ENCODE data around the gene VPREB1.
"Not testable (repeated sequence)": the region's sequence is repeated elsewhere in the genome, so short reads cannot be mapped to it uniquely, and the experiment has no call there.

DNA sequence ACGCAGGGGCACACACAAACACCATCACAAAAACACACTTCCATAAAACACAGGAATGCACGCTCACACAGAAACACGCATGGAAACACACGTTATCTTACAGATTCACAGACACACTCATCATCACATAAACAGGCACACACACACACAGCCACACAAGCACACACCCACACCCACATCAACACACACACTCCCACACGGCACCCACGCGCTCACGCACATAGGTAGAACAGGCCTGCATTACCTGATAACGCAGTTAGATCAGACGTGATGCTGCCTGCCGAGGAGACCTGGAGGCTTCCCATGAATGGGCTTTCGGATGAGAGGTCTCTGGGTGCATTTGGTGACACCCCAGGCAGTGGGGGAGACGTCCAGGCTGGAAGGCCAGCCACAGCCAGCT is 11.5 kb downstream of the VPREB1 start:
- TF ChIP-seq POLR2A (IDR thresholded peaks at IDR 0.05; ENCODE audit: borderline replicate concordance, extremely low read depth, insufficient read depth, insufficient read length); RAD21 (IDR thresholded peaks at IDR 0.05; ENCODE audit: low read depth); EZH2phosphoT487 (IDR thresholded peaks at IDR 0.05; ENCODE audit: borderline replicate concordance); TCF7L2 (IDR thresholded peaks at IDR 0.05; ENCODE audit: borderline replicate concordance, extremely low read depth, insufficient read depth, insufficient read length); POLR2AphosphoS5 (IDR thresholded peaks at IDR 0.05; ENCODE audit: low read depth, low read length); YY1 (IDR thresholded peaks at IDR 0.05; ENCODE audit: extremely low read depth, insufficient replicate concordance, low read depth, low read length); EZH2 (IDR thresholded peaks at IDR 0.05); SIN3A (IDR thresholded peaks at IDR 0.05; ENCODE audit: low read depth); JUND (IDR thresholded peaks at IDR 0.05); EGR1 (IDR thresholded peaks at IDR 0.05; ENCODE audit: low read depth): not testable (repeated sequence)
- TF ChIP-seq, protein P1, sequence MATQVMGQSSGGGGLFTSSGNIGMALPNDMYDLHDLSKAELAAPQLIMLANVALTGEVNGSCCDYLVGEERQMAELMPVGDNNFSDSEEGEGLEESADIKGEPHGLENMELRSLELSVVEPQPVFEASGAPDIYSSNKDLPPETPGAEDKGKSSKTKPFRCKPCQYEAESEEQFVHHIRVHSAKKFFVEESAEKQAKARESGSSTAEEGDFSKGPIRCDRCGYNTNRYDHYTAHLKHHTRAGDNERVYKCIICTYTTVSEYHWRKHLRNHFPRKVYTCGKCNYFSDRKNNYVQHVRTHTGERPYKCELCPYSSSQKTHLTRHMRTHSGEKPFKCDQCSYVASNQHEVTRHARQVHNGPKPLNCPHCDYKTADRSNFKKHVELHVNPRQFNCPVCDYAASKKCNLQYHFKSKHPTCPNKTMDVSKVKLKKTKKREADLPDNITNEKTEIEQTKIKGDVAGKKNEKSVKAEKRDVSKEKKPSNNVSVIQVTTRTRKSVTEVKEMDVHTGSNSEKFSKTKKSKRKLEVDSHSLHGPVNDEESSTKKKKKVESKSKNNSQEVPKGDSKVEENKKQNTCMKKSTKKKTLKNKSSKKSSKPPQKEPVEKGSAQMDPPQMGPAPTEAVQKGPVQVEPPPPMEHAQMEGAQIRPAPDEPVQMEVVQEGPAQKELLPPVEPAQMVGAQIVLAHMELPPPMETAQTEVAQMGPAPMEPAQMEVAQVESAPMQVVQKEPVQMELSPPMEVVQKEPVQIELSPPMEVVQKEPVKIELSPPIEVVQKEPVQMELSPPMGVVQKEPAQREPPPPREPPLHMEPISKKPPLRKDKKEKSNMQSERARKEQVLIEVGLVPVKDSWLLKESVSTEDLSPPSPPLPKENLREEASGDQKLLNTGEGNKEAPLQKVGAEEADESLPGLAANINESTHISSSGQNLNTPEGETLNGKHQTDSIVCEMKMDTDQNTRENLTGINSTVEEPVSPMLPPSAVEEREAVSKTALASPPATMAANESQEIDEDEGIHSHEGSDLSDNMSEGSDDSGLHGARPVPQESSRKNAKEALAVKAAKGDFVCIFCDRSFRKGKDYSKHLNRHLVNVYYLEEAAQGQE (IDR thresholded peaks at IDR 0.05; ENCODE audit: low read depth), result not testable (repeated sequence)
- TF ChIP-seq, protein P2, sequence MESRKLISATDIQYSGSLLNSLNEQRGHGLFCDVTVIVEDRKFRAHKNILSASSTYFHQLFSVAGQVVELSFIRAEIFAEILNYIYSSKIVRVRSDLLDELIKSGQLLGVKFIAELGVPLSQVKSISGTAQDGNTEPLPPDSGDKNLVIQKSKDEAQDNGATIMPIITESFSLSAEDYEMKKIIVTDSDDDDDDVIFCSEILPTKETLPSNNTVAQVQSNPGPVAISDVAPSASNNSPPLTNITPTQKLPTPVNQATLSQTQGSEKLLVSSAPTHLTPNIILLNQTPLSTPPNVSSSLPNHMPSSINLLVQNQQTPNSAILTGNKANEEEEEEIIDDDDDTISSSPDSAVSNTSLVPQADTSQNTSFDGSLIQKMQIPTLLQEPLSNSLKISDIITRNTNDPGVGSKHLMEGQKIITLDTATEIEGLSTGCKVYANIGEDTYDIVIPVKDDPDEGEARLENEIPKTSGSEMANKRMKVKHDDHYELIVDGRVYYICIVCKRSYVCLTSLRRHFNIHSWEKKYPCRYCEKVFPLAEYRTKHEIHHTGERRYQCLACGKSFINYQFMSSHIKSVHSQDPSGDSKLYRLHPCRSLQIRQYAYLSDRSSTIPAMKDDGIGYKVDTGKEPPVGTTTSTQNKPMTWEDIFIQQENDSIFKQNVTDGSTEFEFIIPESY (IDR thresholded peaks at IDR 0.05; ENCODE audit: extremely low read depth, insufficient replicate concordance, low read length), result not testable (repeated sequence)
- TF ChIP-seq, protein P3, sequence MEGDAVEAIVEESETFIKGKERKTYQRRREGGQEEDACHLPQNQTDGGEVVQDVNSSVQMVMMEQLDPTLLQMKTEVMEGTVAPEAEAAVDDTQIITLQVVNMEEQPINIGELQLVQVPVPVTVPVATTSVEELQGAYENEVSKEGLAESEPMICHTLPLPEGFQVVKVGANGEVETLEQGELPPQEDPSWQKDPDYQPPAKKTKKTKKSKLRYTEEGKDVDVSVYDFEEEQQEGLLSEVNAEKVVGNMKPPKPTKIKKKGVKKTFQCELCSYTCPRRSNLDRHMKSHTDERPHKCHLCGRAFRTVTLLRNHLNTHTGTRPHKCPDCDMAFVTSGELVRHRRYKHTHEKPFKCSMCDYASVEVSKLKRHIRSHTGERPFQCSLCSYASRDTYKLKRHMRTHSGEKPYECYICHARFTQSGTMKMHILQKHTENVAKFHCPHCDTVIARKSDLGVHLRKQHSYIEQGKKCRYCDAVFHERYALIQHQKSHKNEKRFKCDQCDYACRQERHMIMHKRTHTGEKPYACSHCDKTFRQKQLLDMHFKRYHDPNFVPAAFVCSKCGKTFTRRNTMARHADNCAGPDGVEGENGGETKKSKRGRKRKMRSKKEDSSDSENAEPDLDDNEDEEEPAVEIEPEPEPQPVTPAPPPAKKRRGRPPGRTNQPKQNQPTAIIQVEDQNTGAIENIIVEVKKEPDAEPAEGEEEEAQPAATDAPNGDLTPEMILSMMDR (IDR thresholded peaks at IDR 0.05 in 2 of 3, conservative IDR thresholded peaks at IDR 0.05 in 1 of 3; ENCODE audit: borderline replicate concordance in 1 of 3, insufficient read depth in 1 of 3, low read depth in 2 of 3, low read length in 2 of 3), result not testable (repeated sequence)
